Body of pancreas (tissue), 4 donors: ENCODE results near the gene SPO11. TPM values are rescaled to one million over a fixed set of nuclear protein-coding genes. Genes with fewer than 3 reads are reported as not detected.

Source experiments
- ATAC-seq: fragments of 150-250 bp; one replicate; pipeline ENCODE4 v1.9.1; 2016
- DNase-seq, 4 donors: peaks; one replicate each; pipeline ENCODE4 v3.0.0-alpha.2; 2019
- H3K27ac ChIP-seq, 4 donors: fragments of 200-600 bp; sonication (generic); 1 replicate in 3 of 4; 2 replicates in 1 of 4; pipeline versions ENCODE4 v1.5.1 to v1.6.1; 2016 to 2019; ENCODE audit warnings: mild to moderate bottlenecking in 1 of 4, mixed read lengths in 1 of 4, moderate library complexity in 1 of 4
- H3K27me3 ChIP-seq, 2 donors: fragments of 200-600 bp; sonication (generic); one replicate each; pipeline ENCODE4 v1.6.0; 2016; ENCODE audit warnings: mild to moderate bottlenecking in 1 of 2
- H3K36me3 ChIP-seq, 2 donors: fragments of 200-600 bp; sonication (generic); replicated peaks in 1 of 2; 2 replicates each; pipeline ENCODE4 v1.5.1; 2016; ENCODE audit warnings: low read depth in 2 of 2; ENCODE audit not compliant: insufficient read depth in 1 of 2
- H3K4me1 ChIP-seq: fragments of 200-600 bp; sonication (generic); one replicate; pipeline ENCODE4 v1.6.0; 2016
- H3K4me3 ChIP-seq, 2 donors: fragments of 200-600 bp; sonication (generic); 1 replicate in 1 of 2; 2 replicates in 1 of 2; pipeline ENCODE4 v1.5.1; 2016 to 2019
- H3K9me3 ChIP-seq, 3 donors: fragments of 200-600 bp; sonication (generic); 1 replicate in 2 of 3; 2 replicates in 1 of 3; pipeline ENCODE4 v1.5.1; 2016
- POLR2A ChIP-seq, 3 donors: fragments of 450-650 bp; IDR thresholded peaks; one replicate each; pipeline ENCODE4 v1.6.1; 2016; ENCODE audit warnings: antibody characterized with exemption in 3 of 3, mild to moderate bottlenecking in 2 of 3
- WGBS, 2 donors: methylation state at CpG; one replicate each; pipeline ENCODE4 v1.1.5; 2017; 5-methylcytosine and 5-hydroxymethylcytosine counted together
- intact Hi-C: fragments of 100-400 bp; cut with DNase I; formaldehyde crosslinking; loops from one replicate; pipeline ENCODE4 v1.15.1; 2023
- total RNA-seq, 2 donors: library from RNA; depleted of rRNA; stranded (reverse); fragments of >200 nt; gene quantifications; one replicate each; pipeline ENCODE4 v1.1.0, GENCODE V29; 2016
- TF ChIP-seq, protein P1 (sequence below), 7 experiments: fragments of 450-650 bp in 4 of 7; fragments of 200-600 bp in 3 of 7; sonication (generic) in 3 of 7; IDR thresholded peaks; one replicate each; pipeline ENCODE4 v1.5.1; 2016 to 2019; ENCODE audit warnings: antibody characterized with exemption in 7 of 7

The SPO11 gene
- total RNA-seq, 2 donors from 2014 or later, result not detected

DNA sequence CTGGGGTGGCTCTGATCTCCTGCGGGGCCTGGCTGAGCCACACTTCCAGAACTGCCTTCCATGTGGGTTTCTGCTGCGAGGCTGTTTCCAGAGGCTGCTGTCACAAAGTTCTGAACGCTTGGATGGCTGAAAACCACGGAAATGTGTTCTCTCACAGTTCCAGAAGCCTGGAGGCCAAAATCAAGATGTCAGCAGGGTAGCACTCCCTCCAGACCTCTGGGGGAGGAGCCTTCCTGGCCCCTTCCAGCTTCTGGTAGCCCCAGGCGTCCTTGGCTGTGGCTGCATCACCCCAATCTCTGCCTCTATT, 39.5 kb upstream of the SPO11 start:
- no peaks in the 10 kb centered on the region for H3K36me3 ChIP-seq
- H3K27me3 ChIP-seq, result no peaks in the 10 kb centered on the region
- H3K27ac ChIP-seq, result no peak overlapping the region
- H3K9me3 ChIP-seq, result no peaks in the 10 kb centered on the region
- intact Hi-C loops, result no loop called here
- TF ChIP-seq POLR2A (IDR thresholded peaks at IDR 0.05), result no peak
- TF ChIP-seq, protein P1, sequence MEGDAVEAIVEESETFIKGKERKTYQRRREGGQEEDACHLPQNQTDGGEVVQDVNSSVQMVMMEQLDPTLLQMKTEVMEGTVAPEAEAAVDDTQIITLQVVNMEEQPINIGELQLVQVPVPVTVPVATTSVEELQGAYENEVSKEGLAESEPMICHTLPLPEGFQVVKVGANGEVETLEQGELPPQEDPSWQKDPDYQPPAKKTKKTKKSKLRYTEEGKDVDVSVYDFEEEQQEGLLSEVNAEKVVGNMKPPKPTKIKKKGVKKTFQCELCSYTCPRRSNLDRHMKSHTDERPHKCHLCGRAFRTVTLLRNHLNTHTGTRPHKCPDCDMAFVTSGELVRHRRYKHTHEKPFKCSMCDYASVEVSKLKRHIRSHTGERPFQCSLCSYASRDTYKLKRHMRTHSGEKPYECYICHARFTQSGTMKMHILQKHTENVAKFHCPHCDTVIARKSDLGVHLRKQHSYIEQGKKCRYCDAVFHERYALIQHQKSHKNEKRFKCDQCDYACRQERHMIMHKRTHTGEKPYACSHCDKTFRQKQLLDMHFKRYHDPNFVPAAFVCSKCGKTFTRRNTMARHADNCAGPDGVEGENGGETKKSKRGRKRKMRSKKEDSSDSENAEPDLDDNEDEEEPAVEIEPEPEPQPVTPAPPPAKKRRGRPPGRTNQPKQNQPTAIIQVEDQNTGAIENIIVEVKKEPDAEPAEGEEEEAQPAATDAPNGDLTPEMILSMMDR (IDR thresholded peaks at IDR 0.05), result no peak
- 53 to 74% methylated on average over 5 of the region's 5 CpGs for WGBS, 2 donors
- ATAC-seq, result no peak
- H3K4me1 ChIP-seq, result no peaks in the 10 kb centered on the region
- no peak for DNase-seq
- no peak overlapping the region for H3K4me3 ChIP-seq

- no peak for TF ChIP-seq POLR2A (IDR thresholded peaks at IDR 0.05)
- TF ChIP-seq, protein P1 (IDR thresholded peaks at IDR 0.05), result peak in 2 of 7 experiments; percentile 10 to 26
- H3K36me3 ChIP-seq, result no peaks in the 10 kb centered on the region
- no peaks in the 10 kb centered on the region for H3K9me3 ChIP-seq
- 31 to 42% methylated on average over 10 of the region's 10 CpGs for WGBS, 2 donors
- intact Hi-C loops, result no loop called here
- no peaks in the 10 kb centered on the region for H3K4me1 ChIP-seq
- no peak overlapping the region for H3K4me3 ChIP-seq
- ATAC-seq, result no peak
- no peaks in the 10 kb centered on the region for H3K27me3 ChIP-seq
- DNase-seq, result peak in 1 of 4 donors; percentile 17
- H3K27ac ChIP-seq, result no peak overlapping the region
These were observed 38.6 kb upstream of the SPO11 start for GRCh38 chr20:57291003-57291402.

DNA sequence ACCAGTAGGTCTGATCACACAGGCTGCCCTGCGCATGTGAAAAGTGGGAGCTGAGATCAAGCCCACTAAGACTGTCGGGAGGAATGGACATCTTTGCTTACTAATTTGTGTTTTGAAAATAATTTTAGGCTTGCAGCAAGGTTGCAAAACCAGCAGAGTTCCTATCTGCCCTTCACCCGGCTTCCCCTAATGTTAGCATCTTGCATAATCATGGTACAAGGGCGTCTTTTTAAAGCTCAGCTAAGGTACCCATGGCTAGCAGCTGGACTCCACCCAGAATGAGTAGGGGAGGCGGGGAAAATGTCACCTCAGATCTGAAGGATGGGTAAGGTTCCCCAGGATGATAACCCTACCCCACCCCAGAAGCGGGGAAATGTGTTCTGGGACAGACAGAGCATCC, 37.9 kb upstream of the SPO11 start:
- no peaks in the 10 kb centered on the region for H3K4me1 ChIP-seq
- no peak overlapping the region for H3K27ac ChIP-seq
- ATAC-seq, result no peak
- no peak for TF ChIP-seq POLR2A (IDR thresholded peaks at IDR 0.05)
- TF ChIP-seq, protein P1 (IDR thresholded peaks at IDR 0.05), result no peak
- 70 to 74% methylated on average over 6 of the region's 6 CpGs for WGBS, 2 donors
- intact Hi-C loops, result no loop called here
- H3K4me3 ChIP-seq, result no peak overlapping the region
- no peak for DNase-seq
- no peaks in the 10 kb centered on the region for H3K27me3 ChIP-seq
- no peaks in the 10 kb centered on the region for H3K36me3 ChIP-seq
- H3K9me3 ChIP-seq, result no peaks in the 10 kb centered on the region

DNA sequence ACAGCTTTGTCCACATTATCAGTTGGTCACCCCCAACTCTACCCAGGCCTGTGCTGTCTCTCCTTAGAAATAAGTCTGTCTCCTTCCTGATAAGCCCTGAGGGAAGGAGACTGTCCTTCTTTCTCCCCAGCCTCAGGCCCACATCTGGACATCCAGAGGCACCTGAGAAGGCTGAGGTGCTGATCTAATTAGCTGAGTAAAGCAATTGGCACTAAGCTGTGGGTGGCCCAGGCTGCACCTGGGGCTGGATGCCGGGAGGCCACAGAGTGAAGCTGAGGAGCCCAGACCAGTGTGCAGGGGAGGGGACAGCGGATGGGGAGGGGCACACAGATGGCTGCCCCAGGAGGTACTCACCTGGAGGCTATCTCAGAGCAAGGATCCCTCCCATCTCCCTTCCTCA, 37.0 kb upstream of the SPO11 start:
- intact Hi-C loops, result no loop called here
- Histone ChIP-seq H3K9me3 (no peaks in the 10 kb centered on the region), H3K36me3 (no peaks in the 10 kb centered on the region), H3K4me3 (no peak overlapping the region), H3K27ac (no peak overlapping the region), H3K27me3 (no peaks in the 10 kb centered on the region), H3K4me1 (no peaks in the 10 kb centered on the region)
- 65 to 73% methylated on average over 2 of the region's 2 CpGs for WGBS, 2 donors
- TF ChIP-seq, protein P1 (IDR thresholded peaks at IDR 0.05), result no peak
- TF ChIP-seq POLR2A (IDR thresholded peaks at IDR 0.05), result no peak
- no peak for ATAC-seq
- DNase-seq, result no peak

DNA sequence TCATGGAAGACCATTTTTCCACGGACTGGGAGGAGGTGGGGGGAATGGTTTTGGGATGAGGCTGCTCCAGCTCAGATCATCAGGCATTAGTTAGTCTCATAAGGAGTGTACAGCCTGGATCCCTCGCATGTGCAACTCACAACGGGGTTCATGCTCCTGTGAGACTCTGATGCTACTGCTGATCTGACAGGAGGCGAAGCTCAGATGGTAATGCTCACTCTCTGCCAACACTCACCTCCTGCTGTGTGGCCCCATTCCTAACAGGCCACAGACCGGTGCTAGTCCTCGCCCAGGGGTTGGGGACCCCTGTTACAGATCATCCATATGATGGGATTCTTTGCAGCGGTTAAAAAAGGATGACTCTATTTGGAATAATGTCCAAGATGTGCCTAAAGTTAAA, 35.6 kb upstream of the SPO11 start:
- Histone ChIP-seq H3K27me3 (no peaks in the 10 kb centered on the region), H3K4me3 (no peak overlapping the region), H3K27ac (no peak overlapping the region), H3K36me3 (no peaks in the 10 kb centered on the region), H3K4me1 (no peaks in the 10 kb centered on the region), H3K9me3 (no peaks in the 10 kb centered on the region)
- no peak for ATAC-seq
- no peak for DNase-seq
- no peak for TF ChIP-seq POLR2A (IDR thresholded peaks at IDR 0.05)
- TF ChIP-seq, protein P1 (IDR thresholded peaks at IDR 0.05), result no peak
- WGBS, 2 donors, result 70 to 71% methylated on average over 7 of the region's 7 CpGs
- intact Hi-C loops, result no loop called here
